Ectodermal cell (in vitro differentiated cells): ENCODE data around the gene MT1E.
"Not testable (repeated sequence)": the region's sequence is repeated elsewhere in the genome, so short reads cannot be mapped to it uniquely, and the experiment has no call there.

Experiments
- H3K27ac ChIP-seq: 2 replicates; pipeline ENCODE4 v1.7.0; 2013; ENCODE audit warnings: mild to moderate bottlenecking, low read depth, low read length; ENCODE audit not compliant: insufficient read depth, poor library complexity, severe bottlenecking
- H3K27me3 ChIP-seq: 2 replicates; pipeline ENCODE4 v1.7.0; 2013; ENCODE audit warnings: mild to moderate bottlenecking, low read length; ENCODE audit not compliant: insufficient read depth, control insufficient read depth, poor library complexity, severe bottlenecking
- H3K36me3 ChIP-seq: one replicate; pipeline ENCODE4 v1.7.0; 2013; ENCODE audit warnings: low read length; ENCODE audit not compliant: control insufficient read depth, insufficient read depth
- H3K4me1 ChIP-seq: one replicate; pipeline ENCODE4 v1.7.0; 2013; ENCODE audit warnings: low read length; ENCODE audit not compliant: control insufficient read depth, insufficient read depth
- H3K4me3 ChIP-seq: 2 replicates; pipeline ENCODE4 v1.7.0; 2013; ENCODE audit warnings: low read depth, low read length, control low read depth; ENCODE audit not compliant: insufficient read depth
- H3K9me3 ChIP-seq: 2 replicates; pipeline ENCODE4 v1.7.0; 2013; ENCODE audit warnings: mild to moderate bottlenecking, low read length, moderate library complexity; ENCODE audit not compliant: control insufficient read depth
- WGBS, 2 experiments: methylation state at CpG; one replicate each; pipeline ENCODE4 v1.1.7; 2013; ENCODE audit warnings: missing lambda C conversion rate in 2 of 2; 5-methylcytosine and 5-hydroxymethylcytosine counted together

Gene MT1E

GRCh38 chr16:56672171-56672570 lies 46.6 kb downstream of the MT1E start:
- H3K27me3 ChIP-seq, result peaks cover 100% of the 10 kb centered on the region
- H3K4me3 ChIP-seq, H3K4me1 ChIP-seq, H3K9me3 ChIP-seq, H3K36me3 ChIP-seq, H3K27ac ChIP-seq: not testable (repeated sequence)
- 83 to 92% methylated on average over 3 of the region's 3 CpGs for WGBS, 2 experiments

GRCh38 chr16:56672761-56673536 lies 47.4 kb downstream of the MT1E start:
- H3K4me3 ChIP-seq, result no peak overlapping the region
- H3K4me1 ChIP-seq, result no peaks in the 10 kb centered on the region
- peaks cover 100% of the 10 kb centered on the region for H3K27me3 ChIP-seq
- no peak overlapping the region for H3K27ac ChIP-seq
- H3K9me3 ChIP-seq, result no peaks in the 10 kb centered on the region
- H3K36me3 ChIP-seq, result no peaks in the 10 kb centered on the region
- 87 to 91% methylated on average over 11 of the region's 11 CpGs for WGBS, 2 experiments

DNA sequence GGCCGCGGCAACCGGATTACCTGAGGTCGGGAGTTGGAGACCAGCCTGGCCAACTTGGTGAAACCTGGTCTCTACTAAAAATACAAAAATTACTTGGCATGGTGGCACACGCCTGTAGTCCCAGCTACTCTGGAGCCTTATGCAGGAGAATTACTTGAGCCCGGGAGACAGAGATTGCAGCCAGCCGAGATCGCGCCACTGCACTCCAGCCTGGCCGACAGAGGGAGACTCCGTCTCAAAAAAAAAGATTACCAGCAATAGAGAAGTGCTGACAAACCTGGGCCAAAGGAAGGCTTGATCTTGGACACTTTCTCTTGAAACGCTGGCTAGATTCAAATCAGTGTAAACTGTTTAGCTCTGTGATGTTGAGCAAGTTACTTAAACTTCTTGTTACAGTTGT lies 48.3 kb downstream of the MT1E start:
- 40 to 41% methylated on average over 12 of the region's 12 CpGs for WGBS, 2 experiments
- Histone ChIP-seq H3K27me3 (peaks cover 92% of the 10 kb centered on the region), H3K27ac (no peak overlapping the region), H3K4me3 (no peak overlapping the region), H3K9me3 (no peaks in the 10 kb centered on the region), H3K36me3 (no peaks in the 10 kb centered on the region), H3K4me1 (no peaks in the 10 kb centered on the region)

DNA sequence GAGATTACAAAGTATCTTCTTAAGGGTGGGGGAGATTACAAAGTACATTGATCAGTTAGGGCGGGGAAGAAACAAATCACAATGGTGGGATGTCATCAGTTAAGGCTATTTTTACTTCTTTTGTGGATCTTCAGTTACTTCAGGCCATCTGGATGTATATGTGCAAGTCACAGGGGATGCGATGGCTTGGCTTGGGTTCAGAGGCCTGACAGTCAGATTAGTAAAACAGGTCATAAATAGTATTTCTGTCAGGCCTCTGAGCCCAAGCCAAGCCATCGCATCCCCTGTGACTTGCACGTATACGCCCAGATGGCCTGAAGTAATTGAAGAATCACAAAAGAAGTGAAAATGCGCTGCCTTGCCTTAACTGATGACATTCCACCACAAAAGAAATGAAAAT lies 49.0 kb downstream of the MT1E start:
- not testable (repeated sequence) for H3K9me3 ChIP-seq, H3K36me3 ChIP-seq, H3K4me1 ChIP-seq, H3K4me3 ChIP-seq, H3K27ac ChIP-seq
- 74 to 76% methylated on average over 6 of the region's 6 CpGs for WGBS, 2 experiments
- peaks cover 85% of the 10 kb centered on the region for H3K27me3 ChIP-seq

- 11 to 16% methylated on average over 32 of the region's 32 CpGs for WGBS, 2 experiments
- no peaks in the 10 kb centered on the region for H3K9me3 ChIP-seq
- no peak overlapping the region for H3K27ac ChIP-seq
- peak overlapping the region; percentile 17 for H3K4me3 ChIP-seq
- peaks cover 79% of the 10 kb centered on the region for H3K27me3 ChIP-seq
- H3K4me1 ChIP-seq, result no peaks in the 10 kb centered on the region
- no peaks in the 10 kb centered on the region for H3K36me3 ChIP-seq
Observed at GRCh38 chr16:56675685-56676210, 50.2 kb downstream of the MT1E start.
